GM12878 (cell line): Measurements from ENCODE around the gene LMAN1L. TPM values are rescaled to one million over a fixed set of nuclear protein-coding genes. Genes with fewer than 3 reads are reported as not detected.
A peak's percentile ranks its signal among the peaks of the same experiment; 100 is the strongest.

Experiments used
- ASH2L ChIP-seq: fragments of 300-600, 200-600 bp; sonication (generic); IDR thresholded peaks from 2 replicates; pipeline ENCODE4 v1.6.1; 2017; ENCODE audit warnings: low read depth, mild to moderate bottlenecking, borderline replicate concordance
- ATF7 ChIP-seq: fragments of 450-650 bp; IDR thresholded peaks from 2 replicates; pipeline ENCODE4 v1.6.1; 2016; ENCODE audit warnings: low read depth, mild to moderate bottlenecking
- BCLAF1 ChIP-seq: fragments of 450-650 bp; IDR thresholded peaks from 2 replicates; pipeline ENCODE4 v1.6.1; 2017; ENCODE audit warnings: antibody characterized with exemption, mild to moderate bottlenecking, moderate library complexity
- BHLHE40 ChIP-seq, 2 experiments: fragments of 450-650 bp in 1 of 2; IDR thresholded peaks; 2 replicates each; pipeline ENCODE4 v1.6.1; 2011 to 2017; ENCODE audit warnings: low read depth in 2 of 2, borderline replicate concordance in 1 of 2, improper control_type of control experiment in 1 of 2, low read length in 1 of 2, mild to moderate bottlenecking in 1 of 2
- BMI1 ChIP-seq: fragments of 450-650 bp; IDR thresholded peaks from 2 replicates; pipeline ENCODE4 v1.6.1; 2016; ENCODE audit warnings: mild to moderate bottlenecking, moderate library complexity, borderline replicate concordance
- CBFB ChIP-seq: IDR thresholded peaks from 2 replicates; pipeline ENCODE4 v1.6.1; 2016; ENCODE audit warnings: antibody characterized with exemption, low read depth
- CEBPB ChIP-seq, 2 experiments: fragments of 150-350 bp in 1 of 2; IDR thresholded peaks; 2 replicates each; pipeline ENCODE4 v1.6.1; 2012 to 2014; ENCODE audit warnings: low read depth in 2 of 2, low read length in 2 of 2, borderline replicate concordance in 1 of 2, inconsistent platforms in 1 of 2
- CREB1 ChIP-seq: IDR thresholded peaks from 2 replicates; pipeline ENCODE4 v1.6.1; 2012; ENCODE audit warnings: low read depth, mild to moderate bottlenecking, inconsistent platforms
- CREM ChIP-seq: IDR thresholded peaks from 2 replicates; pipeline ENCODE4 v1.6.1; 2014; ENCODE audit warnings: antibody characterized with exemption, low read depth
- DPF2 ChIP-seq: fragments of 450-650 bp; IDR thresholded peaks from 2 replicates; pipeline ENCODE4 v1.6.1; 2017; ENCODE audit warnings: mild to moderate bottlenecking
- E2F4 ChIP-seq: IDR thresholded peaks from 2 replicates; pipeline ENCODE4 v1.6.1; 2012; ENCODE audit warnings: low read depth, low read length, improper control_type of control experiment
- IRF4 ChIP-seq: IDR thresholded peaks from 2 replicates; pipeline ENCODE4 v1.6.1; 2011; ENCODE audit warnings: low read depth, low read length
- KLF5 ChIP-seq: fragments of 450-650 bp; IDR thresholded peaks from 2 replicates; pipeline ENCODE4 v1.6.1; 2014; ENCODE audit warnings: mild to moderate bottlenecking; ENCODE audit not compliant: partially characterized antibody
- MTA2 ChIP-seq: fragments of 450-650 bp; IDR thresholded peaks from 2 replicates; pipeline ENCODE4 v1.6.1; 2016; ENCODE audit warnings: low read depth, mild to moderate bottlenecking, moderate library complexity
- RAD21 ChIP-seq: IDR thresholded peaks from 2 replicates; pipeline ENCODE4 v1.6.1; 2011; ENCODE audit warnings: mild to moderate bottlenecking, low read depth, low read length, moderate library complexity; ENCODE audit not compliant: insufficient read depth
- RAD51 ChIP-seq: fragments of 450-650 bp; IDR thresholded peaks from 2 replicates; pipeline ENCODE4 v1.6.1; 2016; ENCODE audit warnings: moderate library complexity, mild to moderate bottlenecking, inconsistent platforms
- RCOR1 ChIP-seq: conservative IDR thresholded peaks from 2 replicates; pipeline ENCODE4 v1.6.1; 2012; ENCODE audit warnings: low read depth, low read length, improper control_type of control experiment
- RELA ChIP-seq: fragments of 450-650 bp; IDR thresholded peaks from 2 replicates; pipeline ENCODE4 v1.8.0; 2014; ENCODE audit warnings: borderline replicate concordance; ENCODE audit not compliant: partially characterized antibody
- SP1 ChIP-seq: IDR thresholded peaks from one replicate; pipeline ENCODE4 v1.6.1; 2011; ENCODE audit warnings: low read depth, low read length
- TAF1 ChIP-seq: IDR thresholded peaks from 2 replicates; pipeline ENCODE4 v1.6.1; 2011; ENCODE audit warnings: mild to moderate bottlenecking, low read depth, low read length, borderline replicate concordance
- TBL1XR1 ChIP-seq: IDR thresholded peaks from 2 replicates; pipeline ENCODE4 v1.6.1; 2012; ENCODE audit warnings: low read depth, low read length, improper control_type of control experiment
- polyA plus RNA-seq, 11 experiments: library from polyadenylated mRNA; depleted of rRNA in 4 of 11; unstranded in 6 of 11; stranded (reverse) in 5 of 11; fragments of >200 nt; fragmentation: Nextera tagmentation in 4 of 11; fragmentation: Illumina TruSeq in 1 of 11; extraction: Ambion mirVana in 4 of 11; extraction: Trizol in 1 of 11; gene quantifications; 1 replicate in 1 of 11; 2 replicates in 10 of 11; pipeline versions ENCODE4 v1.2.1 to v1.2.3, GENCODE V29; 2011 to 2016; ENCODE audit warnings: inconsistent platforms in 2 of 11, missing spikeins in 2 of 11, low read depth in 1 of 11
- total RNA-seq, 4 experiments: library from RNA; depleted of rRNA in 3 of 4; stranded (reverse); fragments of >200 nt in 3 of 4; fragmentation: Illumina TruSeq in 1 of 4; extraction: Trizol in 1 of 4; gene quantifications; 2 replicates each; pipeline versions ENCODE4 v1.2.1 to v1.2.3, GENCODE V29; 2013 to 2021
- TF ChIP-seq, protein P1 (sequence below): fragments of 150-350 bp; IDR thresholded peaks from 2 replicates; pipeline ENCODE4 v1.6.1; 2014; ENCODE audit warnings: mild to moderate bottlenecking, low read depth, low read length
- TF ChIP-seq, protein P2 (sequence below): fragments of 450-650 bp; IDR thresholded peaks from 2 replicates; pipeline ENCODE4 v1.6.1; 2018; ENCODE audit warnings: borderline replicate concordance, mild to moderate bottlenecking; ENCODE audit not compliant: partially characterized antibody

LMAN1L gene
- total and polyA plus RNA-seq, 10 of the 15 experiments (the other 5 are each of a cell fraction or from before 2014, with no cell fraction given), result not detected

DNA sequence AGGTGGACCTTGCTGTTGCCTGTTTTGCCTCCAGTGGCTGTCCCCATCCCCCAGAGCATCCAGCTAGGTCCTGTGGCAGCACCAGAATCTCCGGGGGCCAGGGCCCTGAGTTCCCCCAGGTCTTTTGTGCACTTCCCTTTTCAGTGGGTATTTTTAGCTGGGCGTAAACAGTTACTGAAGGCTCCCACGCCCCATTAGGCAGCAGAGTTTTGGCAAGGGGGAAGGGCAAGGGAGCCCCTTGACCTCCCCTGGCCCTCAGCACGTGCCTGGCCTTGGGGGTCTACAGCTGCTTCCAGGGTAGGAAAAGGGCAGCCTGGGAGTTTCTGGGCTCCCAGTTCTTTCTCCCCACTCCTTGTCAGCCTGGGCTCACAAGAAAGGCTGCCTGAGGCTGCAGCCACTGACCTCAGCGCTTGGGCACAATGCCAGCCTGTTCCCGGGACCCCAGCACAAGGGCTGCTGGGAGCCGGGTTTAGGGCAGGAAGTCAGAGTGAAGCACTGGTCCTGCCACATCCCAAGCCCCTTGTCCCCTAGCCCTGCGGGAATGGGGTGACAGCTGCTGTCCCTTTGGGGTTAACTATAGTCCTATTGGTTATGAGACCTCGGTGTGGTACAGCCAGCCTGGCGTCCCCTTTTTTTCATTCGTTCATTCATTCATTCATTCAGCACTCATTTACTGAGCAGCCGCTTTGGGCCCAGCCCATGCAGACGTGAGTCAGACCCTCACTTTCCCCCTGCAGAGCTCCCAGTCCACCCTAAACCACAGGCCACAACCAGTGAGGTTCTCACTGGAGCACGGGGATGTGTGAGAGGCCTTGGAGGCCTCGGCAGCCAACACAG, 22.3 kb upstream of the LMAN1L start (continued):
- TF ChIP-seq, protein P1, sequence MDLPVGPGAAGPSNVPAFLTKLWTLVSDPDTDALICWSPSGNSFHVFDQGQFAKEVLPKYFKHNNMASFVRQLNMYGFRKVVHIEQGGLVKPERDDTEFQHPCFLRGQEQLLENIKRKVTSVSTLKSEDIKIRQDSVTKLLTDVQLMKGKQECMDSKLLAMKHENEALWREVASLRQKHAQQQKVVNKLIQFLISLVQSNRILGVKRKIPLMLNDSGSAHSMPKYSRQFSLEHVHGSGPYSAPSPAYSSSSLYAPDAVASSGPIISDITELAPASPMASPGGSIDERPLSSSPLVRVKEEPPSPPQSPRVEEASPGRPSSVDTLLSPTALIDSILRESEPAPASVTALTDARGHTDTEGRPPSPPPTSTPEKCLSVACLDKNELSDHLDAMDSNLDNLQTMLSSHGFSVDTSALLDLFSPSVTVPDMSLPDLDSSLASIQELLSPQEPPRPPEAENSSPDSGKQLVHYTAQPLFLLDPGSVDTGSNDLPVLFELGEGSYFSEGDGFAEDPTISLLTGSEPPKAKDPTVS, result no peak
- TF ChIP-seq RELA (peak; percentile 58), ASH2L (no peak), RAD21 (no peak), MTA2 (peak; percentile 85), RAD51 (no peak), DPF2 (peak; percentile 91), CBFB (peak; percentile 33; the same call in 1 of the 2 replicates), IRF4 (peak; percentile 45; the same call in 1 of the 2 replicates), CEBPB (IDR thresholded peaks at IDR 0.05; ENCODE audit: borderline replicate concordance in 1 of 2, low read depth in 2 of 2, low read length in 2 of 2) (no peak), SP1 (peak; percentile 55), RCOR1 (peak; percentile 81; the same call in 1 of the 2 replicates), E2F4 (no peak), CREB1 (no peak), KLF5 (peak; percentile 24), ATF7 (peak; percentile 60; the same call in 1 of the 2 replicates), BCLAF1 (no peak), BMI1 (0 out of 2 replicates have a peak, but pooled peaks have one; percentile 10), TAF1 (peak; percentile 57; the same call in 1 of the 2 replicates), BHLHE40 (IDR thresholded peaks at IDR 0.05; ENCODE audit: borderline replicate concordance in 1 of 2, low read depth in 2 of 2, low read length in 1 of 2) (peak; percentile 97 to 98), CREM (peak; percentile 64; the same call in 1 of the 2 replicates), TBL1XR1 (peak; percentile 74; the same call in 1 of the 2 replicates)
- TF ChIP-seq, protein P2, sequence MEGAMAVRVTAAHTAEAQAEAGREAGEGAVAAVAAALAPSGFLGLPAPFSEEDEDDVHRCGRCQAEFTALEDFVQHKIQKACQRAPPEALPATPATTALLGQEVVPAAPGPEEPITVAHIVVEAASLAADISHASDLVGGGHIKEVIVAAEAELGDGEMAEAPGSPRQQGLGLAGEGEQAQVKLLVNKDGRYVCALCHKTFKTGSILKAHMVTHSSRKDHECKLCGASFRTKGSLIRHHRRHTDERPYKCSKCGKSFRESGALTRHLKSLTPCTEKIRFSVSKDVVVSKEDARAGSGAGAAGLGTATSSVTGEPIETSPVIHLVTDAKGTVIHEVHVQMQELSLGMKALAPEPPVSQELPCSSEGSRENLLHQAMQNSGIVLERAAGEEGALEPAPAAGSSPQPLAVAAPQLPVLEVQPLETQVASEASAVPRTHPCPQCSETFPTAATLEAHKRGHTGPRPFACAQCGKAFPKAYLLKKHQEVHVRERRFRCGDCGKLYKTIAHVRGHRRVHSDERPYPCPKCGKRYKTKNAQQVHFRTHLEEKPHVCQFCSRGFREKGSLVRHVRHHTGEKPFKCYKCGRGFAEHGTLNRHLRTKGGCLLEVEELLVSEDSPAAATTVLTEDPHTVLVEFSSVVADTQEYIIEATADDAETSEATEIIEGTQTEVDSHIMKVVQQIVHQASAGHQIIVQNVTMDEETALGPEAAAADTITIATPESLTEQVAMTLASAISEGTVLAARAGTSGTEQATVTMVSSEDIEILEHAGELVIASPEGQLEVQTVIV, result no peak
